Adrenal gland (tissue), 12 donors: ENCODE results near the gene MCCC1. TPM values are rescaled to one million over a fixed set of nuclear protein-coding genes. Genes with fewer than 3 reads are reported as not detected.
"Not testable (repeated sequence)": the region's sequence is repeated elsewhere in the genome, so short reads cannot be mapped to it uniquely, and the experiment has no call there.

Experiments used
- DNase-seq, 7 donors: peaks; one replicate each; pipeline ENCODE4 v3.0.0-alpha.2; 2019 to 2020
- H3K27ac ChIP-seq, 5 donors: fragments of 200-600 bp; sonication (generic) in 4 of 5; 1 replicate in 3 of 5; 2 replicates in 2 of 5; pipeline versions ENCODE4 v1.5.1 to v1.8.0; 2016 to 2020; ENCODE audit warnings: mild to moderate bottlenecking in 1 of 5
- H3K27me3 ChIP-seq: fragments of 200-600 bp; 2 replicates; pipeline ENCODE4 v1.8.0; 2021
- H3K36me3 ChIP-seq, 2 donors: fragments of 200-600 bp; replicated peaks in 1 of 2; 1 replicate in 1 of 2; 2 replicates in 1 of 2; pipeline versions ENCODE4 v1.5.1 to v1.8.0; 2018 to 2022
- H3K4me1 ChIP-seq, 2 donors: fragments of 200-600 bp; replicated peaks in 1 of 2; 1 replicate in 1 of 2; 2 replicates in 1 of 2; pipeline versions ENCODE4 v1.5.1 to v1.8.0; 2018 to 2021
- H3K4me3 ChIP-seq, 4 donors: fragments of 200-600 bp; sonication (generic) in 3 of 4; one replicate each; pipeline ENCODE4 v1.5.1; 2016 to 2018
- H3K9me3 ChIP-seq, 3 donors: fragments of 200-600 bp; sonication (generic) in 1 of 3; replicated peaks in 1 of 3; 1 replicate in 2 of 3; 2 replicates in 1 of 3; pipeline versions ENCODE4 v1.5.1 to v1.8.0; 2016 to 2021
- POLR2A ChIP-seq, 2 donors: fragments of 450-650 bp; IDR thresholded peaks; one replicate each; pipeline ENCODE4 v1.6.1; 2017; ENCODE audit warnings: antibody characterized with exemption in 2 of 2, mild to moderate bottlenecking in 2 of 2, moderate library complexity in 1 of 2
- WGBS, 4 donors: extraction: QIAGEN DNeasy Blood & Tissue Kit in 2 of 4; methylation state at CpG; one replicate each; pipeline versions ENCODE4 v1.1.5 to v1.1.7; 2013 to 2017; 5-methylcytosine and 5-hydroxymethylcytosine counted together
- intact Hi-C, 2 donors: fragments of 100-400 bp; cut with DNase I; formaldehyde crosslinking; loops; one replicate each; pipeline versions ENCODE4 v1.14.1 to v1.15.0; 2022 to 2023
- polyA plus RNA-seq, 3 donors: library from polyadenylated mRNA; stranded (reverse); fragments of 200-250 nt in 2 of 3; fragments of 350-450 nt in 1 of 3; fragmentation: Illumina TruSeq in 1 of 3; extraction: RNeasy Lipid Tissue Mini Kit (QIAGEN cat#74804) in 1 of 3; gene quantifications; one replicate each; pipeline ENCODE4 v1.2.3, GENCODE V29; 2013 to 2014
- total RNA-seq, 9 donors: library from RNA; depleted of rRNA in 4 of 9; stranded (reverse); fragments of >200 nt in 4 of 9; fragments of 120-200 nt in 1 of 9; fragmentation: NEBNext Ultra II Directional in 1 of 9; extraction: Animal tissue kit (Norgen Biotek cat#: 25700) in 1 of 9; gene quantifications; one replicate each; pipeline versions ENCODE4 v1.1.0 to v1.2.4, GENCODE V29; 2013 to 2023
- TF ChIP-seq, protein P1 (sequence below), 6 experiments: fragments of 450-650 bp in 4 of 6; fragments of 200-600 bp in 2 of 6; sonication (generic) in 1 of 6; IDR thresholded peaks; 1 replicate in 5 of 6; 2 replicates in 1 of 6; pipeline versions ENCODE4 v1.5.1 to v1.8.0; 2016 to 2021; ENCODE audit warnings: antibody characterized with exemption in 6 of 6, mild to moderate bottlenecking in 2 of 6, moderate library complexity in 1 of 6
- donor health status: healthy with polysubstance abuse.
- donor health status: Bipolar disorder and iron deficiency.
- donor health status: DM: yes; HTN: yes; CAD: no.
- donor health status: DM: no; HTN: no; CAD: no.
- donor health status: DM: no; HTN: no; CAD: no.
- donor health status: DM: yes; HTN: yes; CAD: no.

MCCC1 gene
- total and polyA plus RNA-seq, 12 donors, result 40.9 to 137 (median 53.5) TPM

DNA sequence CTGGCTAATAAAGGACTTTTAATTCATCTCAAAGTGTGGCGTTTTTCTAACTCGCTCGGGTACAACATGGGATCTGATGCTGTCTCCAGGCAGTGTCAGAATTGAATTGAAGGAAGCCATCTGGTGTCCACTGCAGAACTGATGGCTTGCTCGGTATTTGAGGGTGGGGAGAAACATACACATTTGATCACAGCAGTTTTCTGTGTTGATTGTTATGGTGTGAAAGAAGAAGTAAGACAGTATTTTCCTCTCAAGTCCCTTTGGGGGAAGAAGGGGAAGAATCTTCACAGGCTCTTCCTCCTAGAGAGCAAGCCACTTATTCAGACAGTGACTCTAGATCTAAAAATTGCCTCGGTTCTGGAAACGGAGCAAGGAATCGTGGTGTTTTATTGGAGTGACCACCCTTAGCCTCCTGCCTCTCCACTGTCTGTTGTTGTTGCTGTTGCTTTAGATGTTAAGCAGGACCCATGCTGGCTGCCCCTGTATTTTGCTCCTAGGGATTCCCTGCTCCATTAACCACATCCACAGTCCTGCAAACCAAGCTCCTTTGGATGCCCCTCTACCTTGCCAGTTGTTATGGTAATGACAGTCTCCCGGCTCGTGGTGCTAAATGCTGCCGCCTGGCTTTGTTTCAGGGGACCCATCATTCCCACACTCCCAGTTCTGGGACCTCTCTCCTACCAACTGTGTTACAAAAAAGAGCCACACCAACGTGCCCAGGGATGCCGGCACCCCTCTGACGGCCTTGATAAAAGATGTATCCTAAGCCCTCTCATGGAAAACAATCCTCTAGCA lies 15.3 kb upstream of the MCCC1 start:
- no peak for DNase-seq
- Histone ChIP-seq H3K4me3 (no peak overlapping the region), H3K36me3 (no peaks in the 10 kb centered on the region), H3K27ac (no peak overlapping the region), H3K4me1 (peaks cover 0 to 6% of the 10 kb centered on the region in 2 donors), H3K27me3 (no peaks in the 10 kb centered on the region), H3K9me3 (no peaks in the 10 kb centered on the region)
- TF ChIP-seq, protein P1, sequence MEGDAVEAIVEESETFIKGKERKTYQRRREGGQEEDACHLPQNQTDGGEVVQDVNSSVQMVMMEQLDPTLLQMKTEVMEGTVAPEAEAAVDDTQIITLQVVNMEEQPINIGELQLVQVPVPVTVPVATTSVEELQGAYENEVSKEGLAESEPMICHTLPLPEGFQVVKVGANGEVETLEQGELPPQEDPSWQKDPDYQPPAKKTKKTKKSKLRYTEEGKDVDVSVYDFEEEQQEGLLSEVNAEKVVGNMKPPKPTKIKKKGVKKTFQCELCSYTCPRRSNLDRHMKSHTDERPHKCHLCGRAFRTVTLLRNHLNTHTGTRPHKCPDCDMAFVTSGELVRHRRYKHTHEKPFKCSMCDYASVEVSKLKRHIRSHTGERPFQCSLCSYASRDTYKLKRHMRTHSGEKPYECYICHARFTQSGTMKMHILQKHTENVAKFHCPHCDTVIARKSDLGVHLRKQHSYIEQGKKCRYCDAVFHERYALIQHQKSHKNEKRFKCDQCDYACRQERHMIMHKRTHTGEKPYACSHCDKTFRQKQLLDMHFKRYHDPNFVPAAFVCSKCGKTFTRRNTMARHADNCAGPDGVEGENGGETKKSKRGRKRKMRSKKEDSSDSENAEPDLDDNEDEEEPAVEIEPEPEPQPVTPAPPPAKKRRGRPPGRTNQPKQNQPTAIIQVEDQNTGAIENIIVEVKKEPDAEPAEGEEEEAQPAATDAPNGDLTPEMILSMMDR (IDR thresholded peaks at IDR 0.05), result no peak
- TF ChIP-seq POLR2A (IDR thresholded peaks at IDR 0.05), result no peak
- 26 to 36% (median 30%) methylated on average over 13 of the region's 13 CpGs for WGBS, 4 donors
- intact Hi-C loops, result no loop called here

DNA sequence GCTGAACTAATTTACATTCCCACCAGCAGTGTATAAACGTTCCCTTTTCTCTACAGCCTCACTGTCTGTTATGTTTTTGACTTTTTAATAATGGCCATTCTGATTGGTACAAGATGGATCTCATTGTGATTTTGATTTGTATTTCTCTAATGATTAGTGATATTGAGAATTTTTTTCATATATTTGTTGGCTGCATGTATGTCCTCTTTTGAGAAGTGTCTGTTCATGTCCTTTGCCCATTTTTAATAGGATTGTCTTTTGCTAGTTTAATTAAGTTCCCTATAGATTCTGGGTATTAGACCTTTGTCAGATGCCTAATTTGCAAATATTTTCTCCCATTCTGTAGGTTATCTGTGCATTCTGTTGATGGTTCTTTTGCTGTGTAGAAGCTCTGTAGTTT lies 10.6 kb upstream of the MCCC1 start:
- 68 to 89% (median 75%) methylated on average over 1 of the region's 1 CpG for WGBS, 4 donors
- H3K4me1 ChIP-seq, H3K27ac ChIP-seq, intact Hi-C loops, H3K4me3 ChIP-seq, H3K9me3 ChIP-seq, H3K36me3 ChIP-seq, DNase-seq, H3K27me3 ChIP-seq: not testable (repeated sequence)

DNA sequence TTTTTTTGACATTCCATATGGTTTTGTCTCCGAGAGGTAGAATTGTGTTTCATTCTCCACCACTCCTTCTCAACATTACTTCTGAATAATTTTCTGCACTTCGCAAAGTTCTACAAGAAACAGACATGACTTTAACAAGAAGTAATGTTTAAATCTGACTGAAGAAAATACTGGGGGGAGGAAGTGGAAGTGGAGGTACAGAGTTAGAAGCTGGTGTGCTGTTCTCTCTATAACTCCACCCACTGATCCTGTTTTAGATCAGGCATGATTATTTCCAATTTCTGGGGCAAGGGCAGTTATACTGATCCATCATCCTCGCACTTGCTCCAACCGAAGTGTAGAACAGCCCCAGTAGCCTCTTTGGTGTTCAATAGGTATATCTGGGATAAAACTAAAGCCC lies 9.2 kb upstream of the MCCC1 start:
- H3K36me3 ChIP-seq, result no peaks in the 10 kb centered on the region

DNA sequence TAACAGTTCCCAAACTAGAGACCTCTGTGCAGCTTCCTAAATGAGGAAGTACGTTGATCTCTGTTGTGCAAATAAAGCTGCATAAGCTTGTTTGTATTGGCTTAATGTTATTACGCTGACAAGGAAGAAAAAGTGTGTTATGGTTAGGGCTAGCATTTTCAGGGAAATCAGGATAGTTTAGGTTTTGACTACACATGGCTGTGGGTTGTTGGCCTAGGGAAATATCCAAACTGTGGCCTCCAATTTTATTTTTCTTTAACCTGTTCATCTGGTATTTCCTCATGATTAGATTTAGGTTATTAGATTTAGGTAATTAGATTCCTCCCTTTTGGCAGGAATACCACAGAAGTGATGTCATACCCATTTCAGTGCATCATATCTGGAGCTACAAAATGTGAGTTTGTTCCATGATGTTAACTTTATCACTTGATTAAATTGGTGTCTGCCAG lies 8.7 kb upstream of the MCCC1 start:
- DNase-seq, result no peak
- intact Hi-C loops, result no loop called here
- H3K36me3 ChIP-seq, result no peaks in the 10 kb centered on the region
- no peak overlapping the region for H3K4me3 ChIP-seq
- no peaks in the 10 kb centered on the region for H3K4me1 ChIP-seq
- no peaks in the 10 kb centered on the region for H3K27me3 ChIP-seq
- no peak for TF ChIP-seq POLR2A (IDR thresholded peaks at IDR 0.05)
- TF ChIP-seq, protein P1 (IDR thresholded peaks at IDR 0.05), result no peak
- peak overlapping the region in 2 of 5 donors; percentile 45 to 60 for H3K27ac ChIP-seq
- WGBS, 4 donors, result 31 to 51% (median 40%) methylated on average over 2 of the region's 2 CpGs
- no peaks in the 10 kb centered on the region for H3K9me3 ChIP-seq

More for the DNA sequence above, 9.2 kb upstream of the MCCC1 start:
- Histone ChIP-seq H3K9me3 (no peaks in the 10 kb centered on the region), H3K4me1 (no peaks in the 10 kb centered on the region), H3K4me3 (no peak overlapping the region), H3K27ac (peak overlapping the region in 1 of 5 donors; percentile 60), H3K27me3 (no peaks in the 10 kb centered on the region)
- intact Hi-C loops, result no loop called here
- DNase-seq, result no peak
- TF ChIP-seq, protein P1 (IDR thresholded peaks at IDR 0.05), result no peak
- no peak for TF ChIP-seq POLR2A (IDR thresholded peaks at IDR 0.05)
- WGBS, 4 donors, result 75 to 85% (median 78%) methylated on average over 4 of the region's 4 CpGs

DNA sequence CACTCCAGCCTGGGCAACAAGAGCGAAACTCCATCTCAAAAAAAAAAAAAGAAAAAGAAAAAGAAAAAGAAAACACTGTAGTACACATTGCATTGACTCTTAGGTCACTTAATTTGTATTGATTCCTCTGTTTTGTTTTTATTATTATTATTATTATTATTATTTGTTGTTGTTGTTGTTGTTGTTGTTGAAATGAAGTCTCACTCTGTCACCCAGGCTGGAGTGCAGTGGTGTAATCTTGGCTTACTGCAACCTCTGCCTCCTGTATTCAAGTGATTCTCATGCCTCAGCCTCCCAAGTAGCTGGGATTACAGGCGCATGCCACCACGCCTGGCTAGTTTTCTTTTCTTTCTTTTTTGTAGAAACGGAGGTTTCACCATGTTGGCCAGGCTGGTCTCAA lies 8.1 kb upstream of the MCCC1 start:
- H3K4me1 ChIP-seq, H3K27me3 ChIP-seq, H3K4me3 ChIP-seq, H3K36me3 ChIP-seq, H3K9me3 ChIP-seq, intact Hi-C loops, H3K27ac ChIP-seq, DNase-seq: not testable (repeated sequence)
- WGBS, 4 donors, result 82 to 95% (median 87%) methylated on average over 3 to 4 of the region's 4 CpGs
